Activated T-cell treated with anti-CD3 and anti-CD28 coated beads, Interleukin-2, amount 50 U/mL, for 24 hours (primary cell): Measurements from ENCODE around the gene SUPT7L.
"Not testable (repeated sequence)": the region's sequence is repeated elsewhere in the genome, so short reads cannot be mapped to it uniquely, and the experiment has no call there.

Source experiments
- DNase-seq: peaks from one replicate; pipeline ENCODE4 v3.0.0-alpha.2; 2020
- H3K27ac Mint-ChIP-seq: 2 replicates; pipeline ENCODE4 v1.8.0; 2020; ENCODE audit warnings: mild to moderate bottlenecking, mixed read lengths
- H3K27me3 Mint-ChIP-seq: 2 replicates; pipeline ENCODE4 v1.8.0; 2020; ENCODE audit warnings: mixed read lengths
- H3K36me3 Mint-ChIP-seq: 2 replicates; pipeline ENCODE4 v1.8.0; 2020; ENCODE audit warnings: low read depth, mixed read lengths
- H3K4me1 Mint-ChIP-seq: 2 replicates; pipeline ENCODE4 v1.8.0; 2020; ENCODE audit warnings: low read depth, mixed read lengths
- H3K4me3 Mint-ChIP-seq: 2 replicates; pipeline ENCODE4 v1.8.0; 2020; ENCODE audit warnings: mild to moderate bottlenecking, moderate library complexity, mixed read lengths
- H3K9me3 Mint-ChIP-seq: 2 replicates; pipeline ENCODE4 v1.8.0; 2020; ENCODE audit warnings: mixed read lengths

Gene SUPT7L

GRCh38 chr2:27638037-27638637 is 25.3 kb downstream of the SUPT7L start:
- Mint-ChIP-seq H3K27ac (peak overlapping the region; percentile 99), H3K36me3 (peaks cover 68% of the 10 kb centered on the region), H3K9me3 (no peaks in the 10 kb centered on the region), H3K27me3 (no peaks in the 10 kb centered on the region), H3K4me1 (peaks cover 50% of the 10 kb centered on the region), H3K4me3 (peak overlapping the region; percentile 69)
- no peak for DNase-seq

GRCh38 chr2:27636766-27637165 is 26.6 kb downstream of the SUPT7L start:
- H3K27ac Mint-ChIP-seq, result no peak overlapping the region
- no peak for DNase-seq
- no peaks in the 10 kb centered on the region for H3K9me3 Mint-ChIP-seq
- peaks cover 57% of the 10 kb centered on the region for H3K36me3 Mint-ChIP-seq
- H3K4me3 Mint-ChIP-seq, result no peak overlapping the region
- no peaks in the 10 kb centered on the region for H3K27me3 Mint-ChIP-seq
- peaks cover 58% of the 10 kb centered on the region for H3K4me1 Mint-ChIP-seq

GRCh38 chr2:27634291-27634690 is 29.1 kb downstream of the SUPT7L start:
- Mint-ChIP-seq H3K27me3 (no peaks in the 10 kb centered on the region), H3K36me3 (peaks cover 34% of the 10 kb centered on the region), H3K4me3 (no peak overlapping the region), H3K27ac (no peak overlapping the region), H3K4me1 (peaks cover 62% of the 10 kb centered on the region), H3K9me3 (no peaks in the 10 kb centered on the region)
- DNase-seq, result no peak

GRCh38 chr2:27630257-27630656 is 33.2 kb downstream of the SUPT7L start:
- H3K27ac Mint-ChIP-seq, H3K4me3 Mint-ChIP-seq, DNase-seq: not testable (repeated sequence)

GRCh38 chr2:27628767-27629709 is 34.4 kb downstream of the SUPT7L start, which contains the start of the genes CCDC121 and GPN1:
TSS of gene CCDC121 (minus strand) at chr2:27629012. CDS start at chr2:27627799, 1,213 bp downstream.
TSS of gene GPN1 (plus strand) at chr2:27629050. CDS start at chr2:27629059, 9 bp downstream.
- H3K27me3 Mint-ChIP-seq, result no peaks in the 10 kb centered on the region
- H3K27ac Mint-ChIP-seq, result no peak within 1 kb of the TSS
- H3K36me3 Mint-ChIP-seq, result peaks cover 13% of the 10 kb centered on the region
- peak; percentile 94 for DNase-seq
- H3K4me1 Mint-ChIP-seq, result peaks cover 26% of the 10 kb centered on the region
- H3K4me3 Mint-ChIP-seq, result no peak within 1 kb of the TSS
- no peaks in the 10 kb centered on the region for H3K9me3 Mint-ChIP-seq

More at GRCh38 chr2:27630257-27630656, 33.2 kb downstream of the SUPT7L start:
- not testable (repeated sequence) for H3K9me3 Mint-ChIP-seq, H3K27me3 Mint-ChIP-seq
- peaks cover 32% of the 10 kb centered on the region for H3K4me1 Mint-ChIP-seq
- H3K36me3 Mint-ChIP-seq, result peaks cover 12% of the 10 kb centered on the region

GRCh38 chr2:27627963-27628766 is 35.2 kb downstream of the SUPT7L start:
- DNase-seq, result no peak
- Mint-ChIP-seq H3K27me3 (no peaks in the 10 kb centered on the region), H3K4me3 (no peak overlapping the region), H3K9me3 (no peaks in the 10 kb centered on the region), H3K4me1 (peaks cover 24% of the 10 kb centered on the region), H3K27ac (no peak overlapping the region), H3K36me3 (peaks cover 21% of the 10 kb centered on the region)

DNA sequence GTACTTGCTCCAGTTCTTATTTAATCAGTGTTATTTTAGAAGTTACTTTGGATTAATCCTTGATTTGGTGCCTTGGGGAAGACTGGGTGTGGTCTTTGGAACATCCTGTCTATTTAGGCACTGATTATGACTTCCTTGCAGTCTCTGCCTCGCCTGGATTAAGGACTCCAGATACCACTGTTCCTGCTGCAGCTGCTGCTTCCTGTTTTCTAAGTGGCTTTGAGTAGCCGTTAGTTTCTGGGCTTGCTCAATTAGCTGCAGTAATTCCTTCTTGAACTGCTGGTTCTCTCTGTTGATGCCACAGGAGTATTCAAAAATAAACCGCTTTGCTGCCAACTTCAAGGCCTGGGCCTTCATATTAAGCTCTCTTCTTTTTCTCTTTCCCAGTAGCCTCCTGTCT is 36.5 kb downstream of the SUPT7L start:
- peaks cover 21% of the 10 kb centered on the region for H3K4me1 Mint-ChIP-seq
- not testable (repeated sequence) for H3K4me3 Mint-ChIP-seq, DNase-seq, H3K27me3 Mint-ChIP-seq, H3K9me3 Mint-ChIP-seq
- H3K36me3 Mint-ChIP-seq, result peaks cover 34% of the 10 kb centered on the region
- H3K27ac Mint-ChIP-seq, result peak overlapping the region; percentile 33

DNA sequence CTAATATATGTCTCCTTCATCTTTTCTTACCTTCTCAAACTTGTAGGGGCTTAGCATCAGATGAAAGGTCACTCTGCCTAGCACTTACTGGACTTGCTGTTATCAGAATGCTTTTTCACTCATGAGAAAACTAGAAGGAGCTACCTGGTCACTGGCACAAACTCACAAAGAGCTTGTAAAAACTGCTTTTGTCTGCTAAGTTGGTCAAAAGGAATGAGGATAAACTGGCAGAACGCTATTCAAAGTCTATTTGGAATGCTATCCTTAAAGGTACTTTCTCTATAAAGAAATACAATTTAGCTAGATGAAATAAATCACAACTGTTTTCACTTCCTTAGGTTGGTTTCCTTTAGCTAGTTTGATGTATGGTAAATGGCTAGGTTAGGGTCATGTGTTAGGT is 37.1 kb downstream of the SUPT7L start:
- not testable (repeated sequence) for H3K27ac Mint-ChIP-seq, H3K4me3 Mint-ChIP-seq, H3K27me3 Mint-ChIP-seq, DNase-seq, H3K9me3 Mint-ChIP-seq
- Mint-ChIP-seq H3K4me1 (peaks cover 15% of the 10 kb centered on the region), H3K36me3 (peaks cover 40% of the 10 kb centered on the region)

- H3K4me3 Mint-ChIP-seq, result no peak overlapping the region
These were observed 38.5 kb downstream of the SUPT7L start for GRCh38 chr2:27624943-27625342.

DNA sequence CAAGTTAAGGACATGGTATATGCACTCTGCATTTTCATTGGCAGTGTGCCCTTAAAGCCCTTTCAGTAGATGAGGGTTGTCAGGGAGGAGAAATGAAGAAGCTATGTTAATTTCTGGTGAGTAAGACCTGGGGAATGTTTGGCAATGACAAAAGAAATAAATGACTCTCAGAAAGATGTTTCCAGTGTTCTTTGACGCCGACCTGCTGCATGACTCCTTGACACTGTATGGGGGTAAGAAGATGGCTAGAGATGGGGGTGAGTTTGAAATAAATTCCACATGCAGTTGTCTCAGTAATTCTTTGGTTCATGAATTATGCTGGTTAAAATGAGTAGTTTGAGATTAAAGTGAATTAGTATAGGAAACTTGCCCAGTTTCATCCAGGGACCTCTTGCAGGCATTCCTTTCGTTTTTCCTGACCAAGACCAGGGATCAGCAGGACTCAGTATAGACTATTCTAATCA is 40.5 kb downstream of the SUPT7L start:
- H3K4me3 Mint-ChIP-seq, result no peak overlapping the region
- H3K36me3 Mint-ChIP-seq, result peaks cover 67% of the 10 kb centered on the region
- H3K27me3 Mint-ChIP-seq, result no peaks in the 10 kb centered on the region
- peak overlapping the region; percentile 15 for H3K27ac Mint-ChIP-seq
- DNase-seq, result no peak
- no peaks in the 10 kb centered on the region for H3K9me3 Mint-ChIP-seq
- peaks cover 5% of the 10 kb centered on the region for H3K4me1 Mint-ChIP-seq

More at GRCh38 chr2:27624943-27625342, 38.5 kb downstream of the SUPT7L start:
- Mint-ChIP-seq H3K27ac (no peak overlapping the region), H3K4me1 (peaks cover 5% of the 10 kb centered on the region), H3K9me3 (no peaks in the 10 kb centered on the region), H3K27me3 (no peaks in the 10 kb centered on the region), H3K36me3 (peaks cover 51% of the 10 kb centered on the region)
- DNase-seq, result no peak

DNA sequence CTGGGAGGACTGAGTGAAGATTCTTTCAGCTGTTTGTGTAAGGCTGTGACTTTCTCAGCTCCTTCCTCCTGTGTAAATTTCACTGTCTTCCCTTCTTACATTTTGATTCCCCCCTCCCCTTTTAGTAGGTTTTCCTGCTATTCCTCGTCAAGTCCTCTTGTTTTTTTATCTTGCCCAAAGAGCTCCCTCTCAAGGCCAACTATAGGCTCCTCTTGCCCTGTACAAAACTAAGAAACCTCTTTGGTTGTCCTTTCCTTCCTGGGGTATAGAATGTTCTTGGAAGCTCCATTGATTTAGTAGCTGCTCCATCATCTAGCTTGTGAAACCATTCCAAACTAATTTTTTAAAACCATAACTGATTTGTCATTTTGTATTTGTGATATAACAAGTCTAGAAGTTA is 41.9 kb downstream of the SUPT7L start:
- Mint-ChIP-seq H3K27ac (no peak overlapping the region), H3K9me3 (no peaks in the 10 kb centered on the region), H3K4me1 (peaks cover 5% of the 10 kb centered on the region), H3K36me3 (peaks cover 80% of the 10 kb centered on the region), H3K4me3 (no peak overlapping the region), H3K27me3 (no peaks in the 10 kb centered on the region)
- no peak for DNase-seq

DNA sequence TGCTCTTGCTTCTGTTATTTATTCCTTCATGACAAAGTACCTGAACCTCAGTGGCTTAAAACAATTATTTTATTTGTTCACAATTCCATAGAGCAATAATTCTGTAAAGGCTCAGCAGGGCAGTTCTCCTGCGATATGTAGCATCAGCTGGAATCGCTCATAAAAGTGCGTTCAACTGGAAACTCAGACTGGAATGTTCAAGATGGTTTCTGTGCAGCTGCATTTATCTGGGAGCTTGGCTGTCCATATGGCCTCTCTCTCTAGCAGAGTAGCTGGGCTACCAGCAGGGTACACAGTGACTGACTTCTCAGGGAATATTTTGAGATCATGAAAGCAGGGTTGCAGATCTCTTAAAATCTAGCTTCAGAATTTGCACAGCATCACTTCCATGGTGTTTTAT is 48.1 kb downstream of the SUPT7L start:
- Mint-ChIP-seq H3K27me3 (no peaks in the 10 kb centered on the region), H3K27ac (peak overlapping the region; percentile 10), H3K4me1 (peaks cover 3% of the 10 kb centered on the region), H3K9me3 (no peaks in the 10 kb centered on the region), H3K4me3 (no peak overlapping the region), H3K36me3 (peaks cover 84% of the 10 kb centered on the region)
- no peak for DNase-seq

GRCh38 chr2:27613985-27614384 is 49.4 kb downstream of the SUPT7L start:
- no peak overlapping the region for H3K27ac Mint-ChIP-seq
- H3K36me3 Mint-ChIP-seq, result peaks cover 85% of the 10 kb centered on the region
- DNase-seq, result no peak
- H3K9me3 Mint-ChIP-seq, result no peaks in the 10 kb centered on the region
- no peak overlapping the region for H3K4me3 Mint-ChIP-seq
- no peaks in the 10 kb centered on the region for H3K27me3 Mint-ChIP-seq
- peaks cover 3% of the 10 kb centered on the region for H3K4me1 Mint-ChIP-seq

GRCh38 chr2:27606611-27607010 is 56.8 kb downstream of the SUPT7L start:
- no peaks in the 10 kb centered on the region for H3K27me3 Mint-ChIP-seq
- H3K4me3 Mint-ChIP-seq, result no peak overlapping the region
- peaks cover 81% of the 10 kb centered on the region for H3K36me3 Mint-ChIP-seq
- H3K9me3 Mint-ChIP-seq, result no peaks in the 10 kb centered on the region
- no peak for DNase-seq
- H3K4me1 Mint-ChIP-seq, result peaks cover 6% of the 10 kb centered on the region
- H3K27ac Mint-ChIP-seq, result peak overlapping the region; percentile 66
